NCI-H146 treated with DMSO at 0.1 percent for 48 hours (cell line): ENCODE data around the gene PARN.
A peak's percentile ranks its signal among the peaks of the same experiment; 100 is the strongest.
"Not testable (repeated sequence)": the region's sequence is repeated elsewhere in the genome, so short reads cannot be mapped to it uniquely, and the experiment has no call there.

ENCODE experiments used
- DNase-seq: peaks from one replicate; lab custom pipeline; 2025; ENCODE audit not compliant: unreplicated experiment; lab: John Stamatoyannopoulos, UW

Gene PARN

DNA sequence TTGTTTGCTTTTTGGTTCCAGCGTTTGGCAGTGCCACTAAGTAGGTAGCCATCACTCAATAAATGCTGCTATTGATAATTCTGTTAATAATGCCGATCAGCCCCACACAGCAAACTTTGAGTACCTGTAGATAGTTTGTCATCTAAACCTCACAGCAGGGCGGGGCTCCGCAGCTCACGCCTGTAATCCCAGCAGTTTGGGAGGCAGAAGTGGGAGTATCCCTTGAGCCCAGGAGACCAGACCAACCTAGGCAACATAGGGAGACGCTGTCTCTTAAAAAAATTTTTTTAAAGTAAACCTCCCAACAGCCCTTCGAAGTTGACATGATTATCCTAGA is 4.3 kb upstream of the PARN start:
- DNase-seq: no peak

DNA sequence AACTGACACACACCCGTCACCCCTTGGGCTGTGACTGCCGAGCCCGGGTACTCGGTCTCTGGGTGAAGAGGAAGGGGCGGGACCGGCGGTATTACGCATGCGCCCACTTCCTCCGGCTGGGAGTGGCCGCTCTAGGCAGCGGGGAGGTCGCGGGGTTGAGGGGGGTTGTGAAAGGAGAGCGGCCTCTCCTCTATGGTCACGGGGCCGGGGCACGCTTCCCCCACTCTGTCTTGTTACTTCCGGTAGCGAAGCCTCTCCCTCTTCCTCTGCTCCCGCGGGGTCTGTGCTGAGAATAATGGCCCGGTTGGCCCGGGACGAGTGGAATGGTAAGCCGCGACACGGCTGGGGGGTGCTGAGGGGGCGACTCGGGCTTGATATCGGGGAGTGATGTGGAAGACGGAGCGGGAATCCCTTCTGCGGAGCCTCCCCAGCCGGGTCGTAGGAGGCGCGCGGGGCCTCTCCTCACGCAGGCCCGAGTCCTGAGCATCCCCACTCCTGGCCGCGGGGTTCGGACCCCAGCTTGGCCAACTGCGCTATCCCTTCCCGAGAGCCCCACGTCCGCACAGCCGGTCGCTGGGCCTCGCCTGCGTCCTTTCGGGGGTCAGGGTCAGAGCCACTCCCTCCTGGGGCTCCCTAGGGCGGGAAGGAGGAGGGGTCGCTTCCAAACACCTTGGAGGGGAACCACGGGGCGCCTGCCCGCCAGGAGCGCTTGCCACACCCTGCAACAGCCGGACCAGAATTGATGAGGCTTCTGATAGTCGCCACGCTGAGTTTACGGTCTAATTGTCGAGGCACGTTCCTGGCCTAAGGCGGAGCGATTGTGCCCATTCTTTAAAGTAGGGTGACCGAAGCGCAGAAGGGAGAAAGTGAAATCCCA is 2.9 kb upstream of the PARN start, which contains the start of gene BFAR:
Gene BFAR, plus strand, starts transcription at position 259 of the 877 bp plus-strand sequence. CDS start 11,396 bp downstream, outside the sequence.
- peak; percentile 98 for DNase-seq

DNA sequence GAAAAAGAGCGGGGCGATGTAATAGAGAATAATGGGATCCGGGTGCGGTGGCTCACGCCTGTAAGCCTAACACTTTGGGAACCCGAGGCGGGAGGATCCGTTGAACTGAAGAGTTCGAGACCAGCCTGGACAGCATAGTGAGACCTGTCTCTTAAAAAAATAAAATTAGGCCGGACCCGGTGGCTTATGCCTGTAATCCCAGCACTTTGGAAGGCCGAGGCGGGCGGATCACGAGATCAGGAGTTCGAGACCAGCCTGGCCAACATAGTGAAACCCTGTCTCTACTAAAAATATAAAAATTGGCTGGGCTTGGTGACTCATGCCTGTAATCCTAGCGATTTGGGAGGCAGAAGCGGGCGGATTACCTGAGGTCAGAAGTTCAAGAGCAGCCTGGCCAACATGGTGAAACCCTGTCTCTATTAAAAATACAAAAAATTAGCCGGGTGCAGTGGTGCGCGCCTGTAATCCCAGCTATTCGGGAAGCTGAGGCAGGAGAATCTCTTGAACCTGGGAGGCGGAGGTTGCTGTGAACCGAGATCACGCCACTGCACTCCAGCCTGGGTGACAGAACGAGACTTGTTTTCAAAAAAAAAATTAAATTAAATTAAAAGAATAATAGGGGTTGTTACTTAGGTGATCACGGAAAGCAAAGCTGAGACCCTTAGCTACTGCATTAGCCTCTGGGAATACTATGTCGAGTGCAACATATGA is 715 bp upstream of the PARN start:
- DNase-seq: not testable (repeated sequence)

DNA sequence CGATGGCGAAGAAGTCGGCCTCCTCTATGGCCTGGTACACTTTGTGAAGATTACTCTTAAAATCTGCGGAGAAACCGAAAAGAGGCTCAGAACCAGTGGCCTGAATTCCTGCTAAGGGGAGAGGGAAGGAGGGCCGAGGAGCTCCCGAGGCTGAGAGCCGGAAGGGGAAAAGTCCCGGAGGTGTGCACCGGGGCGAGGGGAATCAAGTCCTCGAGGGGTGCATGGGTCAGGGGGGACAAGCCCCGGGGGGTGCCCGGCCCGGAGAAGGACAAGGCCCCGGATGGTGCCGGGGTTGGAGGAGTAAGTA is 495 bp downstream of the PARN start:
- DNase-seq: no peak

DNA sequence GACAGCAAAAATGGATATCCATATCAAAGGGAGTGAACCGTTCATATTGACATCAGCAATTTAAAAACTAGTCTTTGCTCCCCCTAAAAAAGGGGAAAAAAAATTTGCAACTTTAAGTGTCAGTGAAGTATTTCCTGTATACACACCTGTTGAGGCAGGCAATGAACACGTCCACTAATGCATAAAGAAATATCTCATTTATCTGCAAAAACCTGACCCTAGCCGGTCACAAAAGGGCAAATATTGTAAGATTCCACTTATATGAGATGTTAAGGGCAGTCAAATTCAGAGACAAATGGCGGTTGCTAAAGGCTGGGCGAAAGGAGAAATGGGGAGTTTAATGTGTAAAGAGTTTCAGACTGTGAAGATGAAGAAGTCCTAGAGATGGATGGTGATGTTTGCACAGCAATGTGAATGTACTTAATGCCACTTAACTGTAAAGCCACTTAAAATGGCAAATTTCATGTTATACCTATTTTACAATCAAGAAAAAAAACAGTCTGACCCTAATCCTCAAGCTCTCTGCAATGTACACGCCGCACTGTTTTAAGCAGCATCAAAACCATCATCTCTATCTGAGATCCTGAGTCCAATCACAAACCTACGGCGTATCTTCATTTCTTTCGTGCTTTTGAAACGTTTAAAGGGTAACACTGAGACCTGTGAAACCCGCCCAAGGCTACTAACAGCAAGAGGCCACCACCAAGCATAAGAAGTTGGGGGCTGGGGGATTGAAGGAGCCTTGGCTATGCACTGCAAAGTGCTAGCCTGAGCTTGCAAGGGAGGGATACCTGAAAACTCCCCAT is 1.1 kb downstream of the PARN start:
- no peak for DNase-seq

DNA sequence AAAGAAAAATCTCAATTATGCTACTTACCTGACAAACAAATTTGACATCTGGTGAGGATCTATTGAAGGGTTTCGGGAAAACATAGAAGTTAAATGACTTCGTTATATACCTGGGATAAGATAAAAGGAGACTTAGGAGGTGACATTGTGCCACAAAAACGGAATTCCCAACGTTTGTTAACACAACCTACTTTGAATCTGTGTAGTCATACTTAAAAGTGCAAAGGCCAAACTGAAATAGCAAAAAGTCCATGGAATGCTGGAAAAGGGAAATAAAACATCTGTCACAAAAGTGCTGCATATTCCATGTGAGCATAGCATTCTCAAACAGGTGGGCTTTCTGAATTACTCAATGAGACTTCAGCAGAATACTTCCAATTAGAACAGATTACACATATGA is 3.0 kb downstream of the PARN start:
- DNase-seq: no peak

DNA sequence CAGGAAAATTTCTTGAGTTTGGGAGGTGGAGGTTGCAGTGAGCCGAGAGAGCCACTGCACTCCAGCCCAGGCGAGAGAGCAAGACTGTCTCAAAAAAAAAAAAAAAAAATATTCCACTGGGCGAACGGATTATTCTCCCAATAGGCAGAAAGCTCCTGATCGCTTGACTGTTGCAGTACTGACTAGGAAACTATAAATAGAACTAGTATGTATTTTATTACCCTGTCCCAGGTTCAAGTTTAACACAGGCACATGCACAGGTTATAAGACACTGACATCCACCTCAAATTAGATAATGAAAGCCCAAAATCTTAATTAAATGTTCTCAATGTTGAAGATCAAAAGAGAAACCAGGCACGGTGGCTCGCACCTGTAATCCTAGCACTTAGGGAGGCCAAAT is 11.5 kb downstream of the PARN start:
- no peak for DNase-seq

DNA sequence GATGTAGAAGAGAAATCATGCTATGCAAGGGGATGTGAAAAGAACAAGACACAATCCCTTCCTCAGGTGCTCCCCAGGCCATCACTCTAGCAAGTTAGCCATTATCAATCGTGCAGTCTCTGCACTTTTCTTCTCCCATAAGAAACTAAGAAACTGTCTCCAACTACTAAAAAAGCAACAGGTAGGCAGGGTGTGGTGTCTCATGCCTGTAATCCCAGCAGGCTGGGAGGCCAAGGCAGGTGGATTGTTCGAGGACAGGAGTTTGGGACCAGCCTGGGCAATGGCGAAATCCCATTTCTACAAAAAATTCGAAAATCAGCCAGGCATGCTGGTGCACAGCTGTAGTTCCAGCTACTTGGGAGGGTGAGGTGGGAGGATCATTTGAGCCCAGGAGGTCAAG is 13.8 kb downstream of the PARN start:
- no peak for DNase-seq

DNA sequence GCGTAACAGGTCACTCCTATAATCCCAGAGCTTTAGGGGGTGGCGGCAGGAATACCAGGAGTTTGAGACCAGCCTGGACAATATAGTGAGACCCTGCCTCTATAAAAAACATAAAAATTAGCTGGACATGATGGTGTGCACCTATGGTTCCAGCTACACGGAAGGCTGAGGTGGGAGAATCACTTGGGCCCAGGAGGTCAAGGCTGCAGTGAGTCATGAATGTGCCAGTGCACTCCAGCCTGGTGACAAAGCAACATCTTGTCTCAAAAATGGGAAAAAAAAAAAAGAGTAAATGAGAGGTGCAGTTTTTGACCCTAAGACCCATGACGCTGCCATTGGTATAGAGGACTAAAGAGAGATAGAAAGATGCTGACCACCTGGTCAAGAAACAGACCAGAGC is 16.1 kb downstream of the PARN start:
- DNase-seq: no peak

DNA sequence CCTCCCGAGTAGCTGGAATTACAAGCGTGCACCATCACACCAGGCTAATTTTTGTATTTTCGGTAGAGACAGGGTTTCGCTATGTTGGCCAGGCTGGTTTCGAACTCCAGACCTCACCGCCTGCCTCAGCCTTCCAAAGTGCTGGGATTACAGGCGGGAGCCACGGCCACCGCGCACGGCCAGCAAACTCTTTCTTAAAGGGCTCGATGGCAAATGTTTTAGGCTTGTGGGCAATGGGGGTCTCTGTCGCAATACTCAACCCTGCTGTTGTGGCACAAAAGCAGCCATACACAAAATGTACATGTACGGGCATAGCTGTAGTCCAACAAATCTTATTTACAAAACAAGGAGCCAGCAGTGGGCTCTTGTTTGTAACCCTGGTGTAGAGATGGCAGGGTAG is 18.4 kb downstream of the PARN start:
- DNase-seq: no peak

DNA sequence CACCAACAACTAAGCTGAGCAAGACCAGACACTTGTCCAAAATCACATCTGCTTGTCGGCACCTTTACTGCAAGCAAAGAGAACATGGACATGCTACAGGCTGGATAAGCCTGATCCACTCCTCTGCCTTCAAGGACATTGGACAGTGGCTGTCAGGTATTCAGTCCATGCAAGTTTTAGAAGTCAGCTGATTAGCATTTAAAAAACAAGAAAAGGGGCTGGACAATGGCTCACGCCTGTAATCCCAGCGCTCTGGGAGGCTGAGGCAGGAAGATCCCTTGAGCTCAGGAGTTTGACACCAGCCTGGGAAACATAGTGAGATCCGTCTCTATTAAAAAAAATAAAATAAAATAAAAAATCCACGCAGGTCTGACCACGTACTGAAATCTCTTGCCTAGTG is 20.3 kb downstream of the PARN start:
- DNase-seq: no peak

DNA sequence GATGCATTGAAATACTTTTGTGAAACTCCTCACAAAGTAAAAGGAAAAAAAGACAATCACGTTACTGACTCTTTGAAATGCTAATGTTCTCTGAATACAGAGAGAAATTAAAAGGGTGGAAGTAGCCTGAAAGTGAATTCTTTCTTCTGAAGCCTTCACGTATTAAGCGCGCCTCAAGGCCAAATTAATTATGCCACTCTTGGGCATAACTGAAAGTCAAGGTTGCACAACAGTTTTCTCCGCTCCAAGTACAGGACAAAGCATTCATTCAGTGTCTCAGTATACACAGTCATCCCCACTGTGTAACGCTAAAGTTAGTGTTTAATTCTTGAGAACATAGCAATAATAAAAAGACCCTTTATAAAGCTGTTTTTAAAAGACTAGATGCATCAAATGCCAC is 21.5 kb downstream of the PARN start:
- no peak for DNase-seq

DNA sequence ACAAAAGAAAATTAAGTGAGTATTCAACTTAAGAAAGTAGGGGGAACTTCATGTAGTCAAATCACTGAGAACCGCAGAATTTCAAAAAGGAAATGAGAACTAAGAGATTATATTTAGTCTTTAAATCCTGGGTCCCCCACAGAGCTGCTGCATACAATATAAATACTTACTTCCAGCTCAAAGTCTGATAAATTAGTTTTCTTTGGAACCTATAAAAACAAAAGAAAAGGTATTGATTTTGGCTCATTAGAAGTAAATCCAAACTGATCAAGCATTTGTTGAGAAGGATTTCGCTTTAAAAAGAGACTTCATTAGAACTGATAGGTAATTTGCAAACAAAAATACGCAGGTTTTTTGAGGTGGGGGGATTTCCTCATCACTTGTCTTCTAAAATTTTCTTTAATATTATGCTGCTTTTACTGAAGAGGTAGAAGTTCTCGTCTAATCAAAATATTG is 21.9 kb downstream of the PARN start:
- DNase-seq: no peak

DNA sequence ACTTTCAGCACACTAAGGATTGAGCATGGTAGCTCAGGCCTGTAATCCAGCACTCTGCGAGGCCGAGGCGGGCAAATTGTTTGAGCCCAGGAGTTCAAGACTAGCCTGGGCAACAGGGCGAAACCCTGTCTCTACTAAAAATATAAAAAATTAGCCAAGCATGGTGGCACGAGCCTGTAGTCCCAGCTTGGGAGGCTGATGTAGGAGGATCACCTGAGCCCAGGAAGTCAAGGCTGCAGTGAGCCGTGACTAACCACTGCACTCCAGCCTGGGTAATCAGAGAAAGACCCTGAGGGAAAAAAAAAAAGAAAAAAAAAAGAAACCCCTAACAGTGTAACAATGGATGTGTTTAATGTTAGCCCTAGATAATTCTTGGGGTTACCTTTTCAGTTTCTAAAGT is 24.0 kb downstream of the PARN start:
- no peak for DNase-seq

DNA sequence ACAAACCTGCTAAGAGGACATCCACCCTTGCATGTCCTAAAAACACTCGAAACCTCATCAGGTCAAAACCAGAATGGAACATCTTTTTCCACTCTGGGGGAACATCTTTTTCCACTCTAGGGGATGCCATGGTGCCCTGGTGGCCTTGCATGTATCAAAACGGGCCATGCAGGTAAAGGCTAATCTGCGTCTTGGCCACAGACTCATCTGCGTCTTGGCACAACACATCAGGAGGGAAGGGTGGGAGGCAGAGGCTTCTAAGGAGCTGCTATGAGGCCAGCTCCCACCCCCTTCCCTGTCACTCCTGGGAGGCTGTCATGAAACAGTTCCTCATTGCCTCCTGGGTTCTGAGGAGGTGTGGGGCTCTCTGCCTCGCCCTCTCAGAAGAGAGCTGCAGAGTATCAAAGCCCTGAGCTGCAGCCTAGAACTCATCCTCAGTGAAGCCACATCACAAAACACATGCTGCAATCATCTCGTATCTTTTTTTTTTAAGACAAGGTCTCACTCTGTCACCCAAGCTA is 27.6 kb downstream of the PARN start:
- no peak for DNase-seq

DNA sequence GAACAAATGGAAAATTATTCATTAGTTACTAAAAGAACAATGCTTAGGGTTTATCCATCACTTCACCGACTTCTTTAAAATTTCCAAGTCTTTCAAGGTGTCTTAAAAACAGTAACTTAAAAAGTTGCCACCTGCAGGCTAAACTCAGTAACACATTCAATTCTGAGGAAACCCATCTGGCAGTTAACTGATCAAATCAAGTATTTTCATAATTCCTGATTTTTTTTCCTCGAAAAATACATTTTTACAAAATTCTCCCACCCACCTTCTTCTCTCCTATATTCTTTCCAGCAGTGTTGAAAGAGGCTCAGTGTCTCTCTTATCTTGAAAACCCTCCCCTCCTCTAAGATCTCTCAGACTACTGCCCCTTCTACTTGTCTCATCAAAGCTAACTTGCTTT is 29.9 kb downstream of the PARN start:
- no peak for DNase-seq

DNA sequence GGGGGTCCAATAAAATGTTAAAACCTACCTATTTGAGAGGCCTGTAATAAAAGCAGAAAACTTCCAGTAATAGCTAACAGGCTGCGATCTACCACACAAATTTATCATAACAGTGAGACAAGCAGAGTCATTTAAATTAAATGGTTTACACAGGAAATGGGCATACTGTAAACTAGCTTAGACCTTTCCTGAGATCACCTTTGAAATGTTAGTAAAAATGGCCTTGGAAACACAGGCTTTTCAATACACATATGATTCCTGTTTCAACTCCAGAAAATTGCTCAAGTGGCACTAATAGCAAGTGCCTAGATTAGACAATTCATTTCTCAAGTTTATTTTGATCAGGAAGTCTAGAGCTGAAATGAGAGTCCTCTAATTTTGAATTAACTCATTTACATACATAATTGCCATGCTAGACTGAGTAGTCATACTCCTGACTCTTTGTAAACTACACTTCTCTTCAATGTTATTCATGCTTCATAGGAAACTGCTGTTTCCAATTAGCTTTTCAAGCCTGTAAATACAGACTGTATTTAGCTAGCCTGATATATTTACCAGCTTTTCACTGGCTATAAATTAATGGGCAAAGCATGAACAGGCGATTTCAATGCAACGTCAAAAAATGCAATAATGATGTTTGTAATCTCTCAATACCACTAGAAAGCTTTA is 43.3 kb downstream of the PARN start:
- DNase-seq: no peak

DNA sequence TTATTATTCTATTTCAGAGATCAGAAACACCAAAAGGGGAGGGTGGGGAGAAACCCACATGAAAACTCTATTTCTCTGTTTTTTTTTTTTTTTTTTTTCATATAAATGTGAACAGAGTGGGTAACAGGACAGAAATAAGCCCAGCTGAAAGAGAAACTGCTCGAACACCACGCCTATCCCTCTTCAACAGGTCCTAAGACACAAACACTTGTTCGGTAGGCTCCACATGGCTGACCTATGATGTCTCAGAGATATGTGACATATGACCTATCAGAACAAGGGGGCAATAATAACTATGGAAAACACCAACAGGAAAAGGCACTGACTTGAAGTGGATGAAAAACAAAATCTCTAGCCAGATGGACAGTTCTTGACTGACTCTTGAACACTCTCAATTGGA is 44.8 kb downstream of the PARN start:
- DNase-seq: no peak

DNA sequence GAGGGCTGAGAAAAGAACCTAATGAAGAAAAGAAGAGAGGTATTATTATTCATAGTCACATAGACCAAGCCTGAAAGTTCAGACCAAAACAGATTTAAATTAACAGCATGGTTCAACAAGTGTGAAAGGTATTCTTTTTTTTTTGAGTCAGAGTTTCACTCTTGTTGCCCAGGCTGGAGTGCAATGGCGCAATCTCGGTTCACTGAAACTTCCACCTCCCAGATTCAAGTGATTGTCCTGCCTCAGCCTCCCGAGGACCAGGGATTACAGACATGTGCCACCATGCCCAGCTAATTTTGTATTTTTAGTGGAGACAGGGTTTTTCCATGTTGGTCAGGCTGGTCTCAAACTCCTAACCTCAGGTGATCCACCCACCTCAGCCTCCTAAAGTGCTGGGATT is 49.1 kb downstream of the PARN start:
- DNase-seq: not testable (repeated sequence)

DNA sequence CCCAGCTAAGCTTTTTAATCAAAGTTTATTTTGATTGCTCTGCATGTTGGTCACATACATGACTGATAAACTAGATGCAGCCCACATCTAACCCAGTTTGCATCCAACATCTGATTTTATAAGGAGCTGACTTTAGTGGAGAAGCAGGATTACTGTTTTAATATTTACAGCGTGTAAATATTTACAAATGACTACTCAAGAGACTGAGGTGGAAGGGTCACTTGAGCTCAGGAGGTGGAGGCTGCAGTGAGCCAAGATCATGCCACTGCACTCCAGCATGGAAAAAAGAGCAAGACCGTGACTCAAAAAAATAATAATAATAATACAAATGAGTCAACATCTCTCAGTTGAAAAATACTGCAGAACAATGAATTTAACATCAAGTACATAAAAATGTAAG is 50.8 kb downstream of the PARN start:
- DNase-seq: no peak

DNA sequence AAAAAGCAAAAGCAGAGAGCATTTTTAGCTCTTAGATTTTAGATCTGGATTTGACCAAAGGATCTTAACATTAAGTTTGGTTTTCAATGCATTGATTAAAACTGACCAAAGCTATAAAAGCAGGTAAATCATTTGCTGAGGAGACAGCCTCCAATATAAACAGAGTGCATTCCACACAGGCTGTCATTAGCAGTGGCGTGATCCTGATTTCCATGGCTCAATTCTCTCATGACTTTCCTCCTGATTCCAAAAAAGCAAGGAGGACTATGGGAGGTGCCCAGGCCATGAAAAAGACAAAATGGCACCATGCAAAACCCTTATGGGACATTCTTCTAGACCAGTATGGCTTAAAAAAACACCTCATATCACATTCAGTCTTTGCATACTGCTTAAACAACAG is 53.5 kb downstream of the PARN start:
- DNase-seq: no peak
